ENCODE measurements around the gene DHX30. TPM values are rescaled to one million over a fixed set of nuclear protein-coding genes. Genes with fewer than 3 reads are reported as not detected.

The DHX30 gene
- total and polyA plus RNA-seq, 9 of the 15 experiments (the other 6 are each of a cell fraction or from before 2014, with no cell fraction given) = 12.3 to 158 (median 79.0) TPM

GRCh38 chr3:47824541-47825473 is 21.9 kb downstream of the DHX30 start (continued):
- no peak for TF ChIP-seq KAT8 (IDR thresholded peaks at IDR 0.05; ENCODE audit: low read depth)
- TF ChIP-seq ARID1B (IDR thresholded peaks at IDR 0.05) = no peak
- TF ChIP-seq, protein P1, sequence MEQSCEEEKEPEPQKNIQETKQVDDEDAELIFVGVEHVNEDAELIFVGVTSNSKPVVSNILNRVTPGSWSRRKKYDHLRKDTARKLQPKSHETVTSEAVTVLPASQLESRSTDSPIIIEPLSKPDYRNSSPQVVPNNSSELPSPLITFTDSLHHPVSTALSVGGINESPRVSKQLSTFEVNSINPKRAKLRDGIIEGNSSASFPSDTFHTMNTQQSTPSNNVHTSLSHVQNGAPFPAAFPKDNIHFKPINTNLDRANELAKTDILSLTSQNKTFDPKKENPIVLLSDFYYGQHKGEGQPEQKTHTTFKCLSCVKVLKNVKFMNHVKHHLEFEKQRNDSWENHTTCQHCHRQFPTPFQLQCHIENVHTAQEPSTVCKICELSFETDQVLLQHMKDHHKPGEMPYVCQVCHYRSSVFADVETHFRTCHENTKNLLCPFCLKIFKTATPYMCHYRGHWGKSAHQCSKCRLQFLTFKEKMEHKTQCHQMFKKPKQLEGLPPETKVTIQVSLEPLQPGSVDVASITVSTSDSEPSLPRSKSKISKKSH (CRISPR knock-in tag; IDR thresholded peaks at IDR 0.05) = no peak
- no peak for TF ChIP-seq CBFA2T2 (conservative IDR thresholded peaks at IDR 0.05)
- no peak for TF ChIP-seq ZNF41 (CRISPR knock-in tag; conservative IDR thresholded peaks at IDR 0.05)
- TF ChIP-seq, protein P2, sequence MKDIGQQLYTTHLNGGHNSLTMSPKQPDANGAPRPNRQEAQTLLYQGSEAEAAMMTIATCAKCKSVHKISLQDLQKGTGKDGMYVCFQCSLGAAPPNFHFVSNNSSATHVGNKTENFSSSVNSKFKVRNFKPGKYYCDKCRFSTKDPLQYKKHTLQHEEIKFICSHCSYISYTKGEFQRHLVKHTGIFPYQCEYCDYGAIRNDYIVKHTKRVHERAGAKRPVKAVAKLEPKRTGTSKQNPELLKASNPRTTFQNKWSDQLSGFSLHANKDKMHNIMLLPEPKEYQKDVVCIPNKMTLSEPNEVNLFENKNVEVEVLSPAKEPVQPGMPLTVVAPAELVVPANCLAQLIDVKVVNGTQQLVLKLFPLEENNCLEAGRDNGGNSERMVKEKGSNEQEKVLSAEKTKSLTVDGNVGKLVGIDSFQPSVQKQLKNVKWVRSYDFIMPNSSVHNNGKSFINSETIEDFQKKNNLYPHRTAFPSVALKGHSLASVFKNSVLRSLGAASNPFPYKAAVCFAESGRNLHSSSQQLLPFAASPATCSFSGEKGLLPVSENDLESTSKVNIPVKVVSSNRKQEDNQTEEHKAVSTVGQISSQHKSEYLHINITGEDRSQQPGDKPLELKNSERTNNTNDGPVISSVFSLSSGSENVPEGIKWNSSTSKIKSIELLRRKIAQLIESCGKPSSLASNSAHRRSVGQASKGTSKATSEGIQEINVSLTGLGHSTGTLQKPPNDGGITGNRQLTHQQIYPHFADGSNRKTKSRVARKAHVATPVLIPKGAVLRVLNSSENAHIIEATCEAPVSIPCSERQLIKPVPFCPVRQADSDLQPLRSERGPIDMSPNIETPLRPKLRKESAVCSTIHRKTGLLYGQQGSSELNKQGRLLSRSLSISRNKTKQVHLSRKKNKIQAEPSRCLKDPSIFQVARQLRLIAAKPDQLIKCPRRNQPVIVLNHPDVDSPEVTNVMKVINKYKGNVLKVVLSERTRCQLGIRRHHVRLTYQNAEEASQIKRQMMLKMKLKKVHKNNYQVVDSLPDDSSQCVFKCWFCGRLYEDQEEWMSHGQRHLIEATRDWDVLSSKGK (CRISPR knock-in tag; IDR thresholded peaks at IDR 0.05) = no peak
- peak; percentile 93 for TF ChIP-seq MTA3 (IDR thresholded peaks at IDR 0.05; ENCODE audit: borderline replicate concordance)
- peak in 1 of 2 experiments; percentile 94; a peak in 2 of 4 replicates for TF ChIP-seq BCLAF1 (IDR thresholded peaks at IDR 0.05; ENCODE audit: borderline replicate concordance in 1 of 2, control insufficient read depth in 1 of 2, low read depth in 2 of 2, low read length in 1 of 2)
- TF ChIP-seq ZMIZ1 (IDR thresholded peaks at IDR 0.05; ENCODE audit: low read depth in 2 of 2, low read length in 2 of 2) = peak in 1 of 2 experiments; percentile 73; a peak in 1 of 4 replicates
- peak; percentile 100 for TF ChIP-seq RBFOX2 (IDR thresholded peaks at IDR 0.05; ENCODE audit: low read depth, low read length)
- TF ChIP-seq HLTF (IDR thresholded peaks at IDR 0.05) = no peak
- 0 out of 2 replicates have a peak, but pooled peaks have one; percentile 57 for TF ChIP-seq FOXO4 (CRISPR knock-in tag; IDR thresholded peaks at IDR 0.05)
